Thyroid gland (tissue), 4 donors: Measurements from ENCODE around the gene MYMK. TPM values are rescaled to one million over a fixed set of nuclear protein-coding genes. Genes with fewer than 3 reads are reported as not detected.

Source experiments
- DNase-seq, 2 donors: peaks; one replicate each; pipeline ENCODE4 v3.0.0-alpha.2; 2019
- H3K27ac ChIP-seq, 3 donors: fragments of 200-600 bp; sonication (generic); 1 replicate in 2 of 3; 2 replicates in 1 of 3; pipeline ENCODE4 v1.5.1; 2016 to 2019; ENCODE audit warnings: mild to moderate bottlenecking in 1 of 3, moderate library complexity in 1 of 3
- H3K27me3 ChIP-seq: fragments of 200-600 bp; sonication (generic); one replicate; pipeline ENCODE4 v1.5.1; 2019
- H3K36me3 ChIP-seq, 2 donors: fragments of 200-600 bp; sonication (generic); one replicate each; pipeline ENCODE4 v1.5.1; 2016 to 2019
- H3K4me1 ChIP-seq, 2 donors: fragments of 200-600 bp; sonication (generic); one replicate each; pipeline ENCODE4 v1.5.1; 2017 to 2019
- H3K4me3 ChIP-seq, 3 donors: fragments of 200-600 bp; sonication (generic); replicated peaks in 1 of 3; 1 replicate in 2 of 3; 2 replicates in 1 of 3; pipeline ENCODE4 v1.5.1; 2016; ENCODE audit warnings: mild to moderate bottlenecking in 1 of 3
- H3K9me3 ChIP-seq: fragments of 200-600 bp; sonication (generic); one replicate; pipeline ENCODE4 v1.5.1; 2017
- POLR2A ChIP-seq, 2 donors: fragments of 450-650 bp; IDR thresholded peaks; one replicate each; pipeline ENCODE4 v1.6.1; 2017; ENCODE audit warnings: antibody characterized with exemption in 2 of 2, mild to moderate bottlenecking in 2 of 2, moderate library complexity in 1 of 2
- WGBS, 2 donors: methylation state at CpG; one replicate each; pipeline ENCODE4 v1.1.5; 2017; 5-methylcytosine and 5-hydroxymethylcytosine counted together
- intact Hi-C: fragments of 100-400 bp; cut with DNase I; formaldehyde crosslinking; loops from one replicate; pipeline ENCODE4 v1.15.1; 2023
- total RNA-seq, 4 donors: library from RNA; depleted of rRNA; stranded (reverse); fragments of >200 nt; gene quantifications; one replicate each; pipeline ENCODE4 v1.2.3, GENCODE V29; 2016
- TF ChIP-seq, protein P1 (sequence below), 6 experiments: fragments of 200-600 bp in 3 of 6; fragments of 450-650 bp in 3 of 6; sonication (generic) in 3 of 6; IDR thresholded peaks; one replicate each; pipeline ENCODE4 v1.5.1; 2016 to 2019; ENCODE audit warnings: antibody characterized with exemption in 6 of 6, mild to moderate bottlenecking in 2 of 6, inconsistent platforms in 1 of 6, moderate library complexity in 1 of 6

Gene MYMK
- total RNA-seq, 4 donors from 2014 or later: not detected

DNA sequence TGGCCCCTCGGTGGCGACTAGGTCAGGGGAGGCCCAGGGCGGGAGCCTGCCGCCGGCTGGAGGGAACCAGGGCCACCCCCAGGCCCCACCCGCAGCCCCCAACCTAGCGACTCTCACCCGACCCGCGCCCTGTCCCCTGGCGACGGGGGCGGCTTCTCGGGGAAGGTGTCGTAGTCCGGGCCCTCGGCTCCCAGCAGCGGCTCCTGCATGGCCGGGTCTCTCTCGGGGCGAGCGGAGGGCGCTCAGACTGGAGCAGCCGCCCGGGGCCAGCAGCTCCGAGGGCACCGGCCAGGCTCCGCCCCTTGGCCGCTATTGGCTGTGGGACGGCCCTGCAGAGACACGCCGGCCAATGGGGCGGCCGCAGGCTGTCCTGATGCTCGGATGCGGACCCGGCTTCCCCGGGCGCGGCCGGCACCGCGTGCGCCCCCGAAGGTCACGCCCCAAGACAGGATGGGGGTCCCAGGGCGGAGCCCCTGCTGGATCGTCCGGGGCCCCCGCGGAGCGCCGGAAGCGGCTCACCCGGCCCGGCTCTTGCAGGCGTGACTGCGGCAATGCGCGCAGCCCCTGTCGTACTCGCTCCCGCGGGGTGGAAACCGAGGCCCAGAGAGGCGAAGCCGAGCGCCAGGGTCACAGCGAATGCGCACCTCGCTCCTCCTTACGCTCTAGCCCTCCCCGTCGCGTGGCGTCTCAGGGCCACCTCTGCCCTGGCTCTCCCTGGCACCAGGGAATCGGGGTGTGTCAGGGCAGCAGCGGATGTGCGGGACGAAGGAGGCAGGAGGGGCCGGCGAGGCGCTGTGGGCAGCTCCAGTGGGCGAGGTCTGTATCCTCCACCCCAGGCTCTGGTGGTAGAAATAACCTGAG, 45.7 kb downstream of the MYMK start, which contains the start of gene SLC2A6:
Gene SLC2A6 (minus strand): TSS at position 249 of the 861 bp plus-strand sequence. CDS start 40 bp downstream, at position 209.
- peak in 1 of 2 donors; percentile 15 for TF ChIP-seq POLR2A (IDR thresholded peaks at IDR 0.05)
- TF ChIP-seq, protein P1, sequence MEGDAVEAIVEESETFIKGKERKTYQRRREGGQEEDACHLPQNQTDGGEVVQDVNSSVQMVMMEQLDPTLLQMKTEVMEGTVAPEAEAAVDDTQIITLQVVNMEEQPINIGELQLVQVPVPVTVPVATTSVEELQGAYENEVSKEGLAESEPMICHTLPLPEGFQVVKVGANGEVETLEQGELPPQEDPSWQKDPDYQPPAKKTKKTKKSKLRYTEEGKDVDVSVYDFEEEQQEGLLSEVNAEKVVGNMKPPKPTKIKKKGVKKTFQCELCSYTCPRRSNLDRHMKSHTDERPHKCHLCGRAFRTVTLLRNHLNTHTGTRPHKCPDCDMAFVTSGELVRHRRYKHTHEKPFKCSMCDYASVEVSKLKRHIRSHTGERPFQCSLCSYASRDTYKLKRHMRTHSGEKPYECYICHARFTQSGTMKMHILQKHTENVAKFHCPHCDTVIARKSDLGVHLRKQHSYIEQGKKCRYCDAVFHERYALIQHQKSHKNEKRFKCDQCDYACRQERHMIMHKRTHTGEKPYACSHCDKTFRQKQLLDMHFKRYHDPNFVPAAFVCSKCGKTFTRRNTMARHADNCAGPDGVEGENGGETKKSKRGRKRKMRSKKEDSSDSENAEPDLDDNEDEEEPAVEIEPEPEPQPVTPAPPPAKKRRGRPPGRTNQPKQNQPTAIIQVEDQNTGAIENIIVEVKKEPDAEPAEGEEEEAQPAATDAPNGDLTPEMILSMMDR (IDR thresholded peaks at IDR 0.05): no peak
- Histone ChIP-seq H3K36me3 (no peaks in the 10 kb centered on the region), H3K27me3 (no peaks in the 10 kb centered on the region), H3K4me3 (peak within 1 kb of the TSS in 1 of 3 donors; percentile 41), H3K9me3 (no peaks in the 10 kb centered on the region), H3K4me1 (peaks cover 5 to 13% of the 10 kb centered on the region in 2 donors), H3K27ac (peak within 1 kb of the TSS in 1 of 3 donors; percentile 59)
- peak; percentile 82 to 86 for DNase-seq
- 0 to 2% methylated on average over 11 to 16 of the region's 84 CpGs for WGBS, 2 donors
- intact Hi-C loops: no loop called here

DNA sequence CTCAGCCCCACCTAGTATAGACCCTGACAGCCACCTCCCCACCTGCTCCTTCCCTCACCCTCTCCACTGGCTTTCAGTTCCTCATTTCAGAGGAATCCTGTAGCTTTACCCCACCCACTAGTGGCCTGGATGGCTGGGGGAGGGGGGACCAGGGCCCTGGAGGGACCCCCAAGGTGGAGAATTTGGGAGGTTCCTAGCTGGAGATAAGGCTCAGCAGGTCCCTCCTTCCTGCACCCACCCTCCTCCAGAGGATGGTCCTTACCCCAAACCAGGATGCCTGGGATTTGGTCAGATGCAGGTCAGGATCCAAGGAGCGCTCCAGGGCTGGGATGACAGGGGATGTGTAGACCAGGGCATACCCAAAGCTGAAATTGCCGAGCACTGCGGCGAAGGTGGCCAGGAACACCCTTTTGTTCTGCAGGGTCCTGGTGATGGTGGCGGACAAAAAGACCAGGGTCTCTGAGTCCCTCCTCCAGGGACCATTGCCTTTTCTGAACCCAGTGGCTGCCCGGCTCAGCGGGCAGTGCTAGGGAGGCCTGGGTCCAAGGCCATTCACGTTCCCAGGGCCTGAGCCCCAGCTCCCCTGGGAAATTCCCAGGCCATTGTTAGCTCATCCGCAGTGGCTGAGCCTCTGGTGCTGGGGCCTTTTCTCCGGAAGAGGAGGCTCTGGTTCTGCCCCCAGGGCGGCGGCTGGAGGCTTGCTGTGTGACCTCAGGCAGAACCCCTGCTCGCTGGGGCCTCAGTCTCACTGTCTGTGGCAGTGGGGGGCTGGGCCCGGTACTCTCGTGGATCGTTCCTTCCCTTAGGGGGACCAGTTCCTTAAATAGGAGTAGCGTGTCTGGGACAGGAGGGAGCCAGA, 46.5 kb downstream of the MYMK start:
- H3K27me3 ChIP-seq: no peaks in the 10 kb centered on the region
- 52 to 54% methylated on average over 9 to 13 of the region's 17 CpGs for WGBS, 2 donors
- intact Hi-C loops: no loop called here
- H3K27ac ChIP-seq: peak overlapping the region in 1 of 3 donors; percentile 59
- H3K36me3 ChIP-seq: no peaks in the 10 kb centered on the region
- peak overlapping the region in 1 of 3 donors; percentile 41 for H3K4me3 ChIP-seq
- H3K4me1 ChIP-seq: peaks cover 5 to 13% of the 10 kb centered on the region in 2 donors
- no peak for DNase-seq
- no peak for TF ChIP-seq POLR2A (IDR thresholded peaks at IDR 0.05)
- TF ChIP-seq, protein P1 (IDR thresholded peaks at IDR 0.05): no peak
- no peaks in the 10 kb centered on the region for H3K9me3 ChIP-seq

DNA sequence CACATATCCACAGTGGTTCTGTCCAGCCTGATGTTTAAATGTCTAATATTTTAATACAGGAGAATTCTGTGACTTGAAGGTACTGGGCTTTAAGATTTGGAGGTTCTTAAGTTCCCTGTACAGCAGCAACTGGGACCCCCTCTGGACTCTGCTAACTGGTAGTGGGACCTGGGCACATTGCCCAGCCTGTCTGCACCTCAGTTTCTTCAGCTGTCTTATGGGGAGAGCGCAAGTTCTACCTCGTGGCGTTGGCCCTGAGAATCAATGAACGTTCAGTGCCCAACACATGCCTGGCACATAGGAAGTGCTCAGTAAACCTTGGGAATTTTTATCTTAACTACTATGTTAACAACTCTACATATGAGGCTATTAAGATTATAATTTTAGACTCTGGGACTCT, 47.3 kb downstream of the MYMK start:
- TF ChIP-seq, protein P1 (IDR thresholded peaks at IDR 0.05): no peak
- TF ChIP-seq POLR2A (IDR thresholded peaks at IDR 0.05): no peak
- H3K36me3 ChIP-seq: no peaks in the 10 kb centered on the region
- DNase-seq: no peak
- 90 to 93% methylated on average over 4 of the region's 4 CpGs for WGBS, 2 donors
- H3K4me3 ChIP-seq: no peak overlapping the region
- H3K27me3 ChIP-seq: no peaks in the 10 kb centered on the region
- no peak overlapping the region for H3K27ac ChIP-seq
- H3K4me1 ChIP-seq: peaks cover 5 to 13% of the 10 kb centered on the region in 2 donors
- intact Hi-C loops: no loop called here
- H3K9me3 ChIP-seq: no peaks in the 10 kb centered on the region

DNA sequence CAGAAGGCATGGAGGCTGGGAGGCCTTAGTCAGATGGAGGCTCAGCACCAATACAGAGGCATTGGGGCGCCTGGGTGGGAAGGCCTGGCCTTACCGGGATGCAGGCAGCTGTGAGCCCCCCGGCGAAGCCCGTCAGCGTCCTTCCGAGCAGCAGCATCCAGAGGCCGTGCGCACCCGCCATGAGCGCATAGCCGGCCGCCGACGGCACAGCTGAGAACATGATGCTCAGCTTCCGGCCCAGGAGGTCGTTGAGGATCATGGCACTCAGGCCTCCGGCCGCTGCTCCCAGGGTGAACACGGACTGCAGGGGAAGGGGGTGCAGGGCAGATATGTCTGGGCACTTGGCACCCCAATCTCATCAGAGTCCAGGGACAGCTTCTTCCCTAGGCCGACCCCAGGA, 47.8 kb downstream of the MYMK start:
- no peak for DNase-seq
- Histone ChIP-seq H3K4me3 (no peak overlapping the region), H3K4me1 (peaks cover 5 to 13% of the 10 kb centered on the region in 2 donors), H3K36me3 (no peaks in the 10 kb centered on the region), H3K27ac (no peak overlapping the region), H3K27me3 (no peaks in the 10 kb centered on the region), H3K9me3 (no peaks in the 10 kb centered on the region)
- WGBS, 2 donors: 88 to 90% methylated on average over 3 to 10 of the region's 21 CpGs
- no peak for TF ChIP-seq POLR2A (IDR thresholded peaks at IDR 0.05)
- TF ChIP-seq, protein P1 (IDR thresholded peaks at IDR 0.05): no peak
- intact Hi-C loops: no loop called here
